EL (cell line): ENCODE measurements around the gene TELO2.

ENCODE experiments used
- DNase-seq: peaks from one replicate; pipeline ENCODE4 v3.0.0-alpha.2; 2016

TELO2 gene

DNA sequence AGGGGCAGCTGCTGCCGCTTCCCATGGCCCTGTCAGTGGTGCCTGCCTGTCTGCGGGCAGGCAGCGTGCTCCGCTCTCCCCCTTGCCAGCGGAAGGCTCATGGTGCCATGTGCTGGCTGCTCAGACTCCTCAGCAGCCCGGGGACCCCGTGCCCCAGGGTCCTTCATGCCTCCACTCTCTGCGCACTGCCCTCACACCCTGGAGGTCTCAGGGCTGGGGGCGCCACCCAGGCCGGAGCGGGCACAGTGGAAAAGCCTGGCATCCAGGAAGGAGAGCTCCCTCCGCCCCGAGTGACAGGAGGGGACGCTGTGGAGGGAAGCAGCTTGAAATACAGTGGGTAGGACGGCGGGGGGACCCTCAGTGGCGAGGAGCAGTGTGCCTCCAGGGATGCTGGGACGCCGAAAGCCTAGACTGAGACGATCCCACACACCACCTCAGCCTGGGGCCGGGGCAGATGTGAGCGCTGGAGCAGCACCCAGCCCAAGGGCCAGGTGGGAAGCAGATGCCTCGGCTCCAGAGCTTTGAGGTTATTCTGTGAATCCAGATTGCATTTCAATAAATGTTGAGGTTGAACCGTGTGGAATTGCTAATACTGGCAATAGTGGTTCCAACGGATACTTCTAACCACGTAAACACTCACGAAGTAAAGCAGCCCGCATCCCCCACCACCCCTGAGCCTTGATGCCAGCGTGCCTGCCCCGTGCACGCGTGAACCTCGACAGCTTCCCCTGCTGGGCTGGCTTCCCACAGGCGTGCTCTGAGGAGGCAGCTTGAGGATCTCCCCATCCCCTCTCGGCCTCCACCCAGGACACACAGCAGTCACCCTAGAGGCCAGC is 46.8 kb downstream of the TELO2 start:
- no peak for DNase-seq

DNA sequence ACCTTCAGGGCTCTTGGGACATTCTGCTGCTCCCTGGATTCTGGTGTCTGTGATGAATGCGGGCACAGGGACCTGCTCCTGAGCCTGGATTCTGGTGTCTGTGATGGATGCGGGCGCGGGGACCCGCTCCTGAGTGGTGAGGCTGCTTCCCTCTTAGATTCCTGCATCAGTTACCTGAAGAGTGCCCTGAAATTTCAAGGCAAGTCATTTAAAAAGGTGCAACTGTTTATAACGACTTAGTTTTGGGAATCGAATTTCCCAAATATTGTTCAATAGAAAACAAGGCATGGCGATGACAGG is 47.3 kb downstream of the TELO2 start:
- DNase-seq: no peak

DNA sequence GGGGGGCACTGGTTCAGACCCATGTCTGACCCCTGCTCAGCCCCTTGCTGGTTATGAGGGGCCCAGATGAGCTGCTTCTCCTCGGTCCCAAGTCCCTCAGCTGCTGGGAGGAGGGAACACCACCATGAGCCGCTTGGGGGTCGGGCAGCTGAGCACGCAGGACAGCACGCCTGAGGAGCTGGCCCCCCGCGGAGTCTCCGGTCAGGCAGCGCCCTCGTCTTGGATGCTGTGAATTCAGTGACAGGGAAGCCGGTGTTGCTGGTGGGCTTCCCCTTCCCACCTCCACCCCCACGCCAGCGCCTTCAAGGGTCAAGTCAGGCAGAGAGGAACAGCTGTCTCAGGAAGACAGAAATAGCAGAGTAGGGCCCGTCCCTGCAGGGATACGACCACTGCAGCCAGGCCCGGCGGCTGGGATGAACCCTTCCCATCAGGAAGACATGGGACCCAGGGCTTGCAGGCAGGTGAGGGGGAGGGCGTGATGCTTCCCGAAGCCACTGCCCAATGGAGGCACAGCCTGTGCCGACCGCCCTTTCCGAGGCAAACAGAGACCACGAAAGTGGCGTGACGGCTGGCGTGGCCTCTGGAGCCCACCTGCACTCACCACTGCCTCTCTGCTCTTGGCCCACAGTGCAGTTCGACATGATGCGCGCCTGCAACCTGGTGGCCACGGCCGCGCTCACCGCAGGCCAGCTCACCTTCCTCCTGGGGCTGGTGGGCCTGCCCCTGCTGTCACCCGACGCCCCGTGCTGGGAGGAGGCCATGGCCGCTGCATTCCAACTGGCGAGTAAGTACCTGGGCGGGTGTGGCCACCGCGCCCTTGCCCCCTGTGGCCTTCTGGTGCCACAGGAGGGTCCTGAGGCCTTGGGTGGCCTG is 48.4 kb downstream of the TELO2 start:
- DNase-seq: no peak

DNA sequence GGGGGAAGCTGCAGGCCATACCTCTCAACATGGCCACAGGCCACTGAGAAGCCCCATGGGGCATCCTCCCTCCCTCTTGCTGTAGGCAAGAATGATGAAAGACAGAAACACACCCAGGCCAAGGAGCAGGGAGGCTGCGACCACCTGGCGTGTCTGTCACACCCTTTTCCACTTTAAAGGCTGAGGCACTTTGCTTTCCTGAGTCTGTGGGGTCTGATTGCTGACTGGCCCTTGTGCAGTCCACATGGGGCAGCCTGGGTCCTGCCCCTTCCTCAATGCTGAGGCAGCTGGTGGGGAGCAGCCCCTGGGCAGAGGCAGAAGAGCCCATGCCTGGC is 49.0 kb downstream of the TELO2 start:
- no peak for DNase-seq

DNA sequence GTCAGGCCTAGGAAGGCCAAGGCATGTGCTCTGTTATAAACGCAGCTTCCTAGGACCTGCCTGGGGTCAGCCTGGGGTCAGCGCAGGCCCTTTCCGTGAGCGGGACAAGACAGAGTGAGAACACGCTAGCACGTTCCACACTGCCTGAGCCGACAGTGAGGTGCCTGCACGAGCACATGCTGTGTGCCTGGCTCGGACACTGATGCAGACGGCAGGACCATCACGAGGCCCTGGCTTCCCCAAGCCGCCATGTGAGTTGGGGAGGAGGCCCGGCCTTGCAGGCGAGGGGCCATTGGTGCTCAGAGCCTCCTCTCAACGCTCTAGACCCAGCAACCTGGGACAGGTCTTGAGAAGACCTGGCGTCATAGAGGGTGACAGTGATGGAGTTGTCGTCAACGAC is 49.4 kb downstream of the TELO2 start:
- no peak for DNase-seq

DNA sequence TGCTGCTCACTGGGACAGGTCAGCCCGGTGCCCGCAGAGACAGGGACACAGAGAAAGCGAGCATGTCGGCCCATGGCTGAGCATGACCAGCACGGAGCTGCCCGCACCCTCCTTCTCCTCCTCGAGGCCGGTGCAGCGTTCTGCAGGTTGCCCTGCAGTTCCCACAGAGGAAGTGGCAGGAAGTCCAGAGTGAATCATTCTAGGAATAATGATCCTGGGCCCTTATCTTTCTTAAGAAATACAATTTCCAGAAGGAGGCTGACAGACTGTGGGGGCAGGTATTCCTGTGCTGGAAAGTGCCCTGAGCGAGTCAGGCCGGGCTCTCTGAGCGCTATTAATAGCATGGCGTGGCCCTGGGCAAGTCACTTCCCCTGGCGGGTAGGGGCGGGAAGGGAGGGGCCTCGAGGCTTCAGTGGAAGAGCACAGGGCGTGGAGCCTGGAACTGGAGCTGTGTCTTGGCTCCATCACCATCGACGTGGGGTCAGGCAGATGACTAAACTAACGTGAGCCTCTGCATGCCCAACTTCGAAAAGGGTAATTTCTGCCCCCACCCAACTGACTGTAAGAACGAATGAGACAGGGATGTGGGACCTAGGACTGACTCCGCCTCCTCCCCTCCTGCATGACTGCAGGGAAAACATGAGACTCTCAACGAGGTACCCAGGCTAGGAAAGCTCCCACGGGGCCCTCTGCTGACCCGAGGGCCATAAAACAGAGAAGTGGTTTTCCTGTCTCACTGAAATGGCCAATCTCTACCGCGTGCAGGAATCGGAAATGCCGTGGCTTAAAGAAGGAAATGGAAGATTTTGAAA is 50.1 kb downstream of the TELO2 start:
- DNase-seq: peak; percentile 79

DNA sequence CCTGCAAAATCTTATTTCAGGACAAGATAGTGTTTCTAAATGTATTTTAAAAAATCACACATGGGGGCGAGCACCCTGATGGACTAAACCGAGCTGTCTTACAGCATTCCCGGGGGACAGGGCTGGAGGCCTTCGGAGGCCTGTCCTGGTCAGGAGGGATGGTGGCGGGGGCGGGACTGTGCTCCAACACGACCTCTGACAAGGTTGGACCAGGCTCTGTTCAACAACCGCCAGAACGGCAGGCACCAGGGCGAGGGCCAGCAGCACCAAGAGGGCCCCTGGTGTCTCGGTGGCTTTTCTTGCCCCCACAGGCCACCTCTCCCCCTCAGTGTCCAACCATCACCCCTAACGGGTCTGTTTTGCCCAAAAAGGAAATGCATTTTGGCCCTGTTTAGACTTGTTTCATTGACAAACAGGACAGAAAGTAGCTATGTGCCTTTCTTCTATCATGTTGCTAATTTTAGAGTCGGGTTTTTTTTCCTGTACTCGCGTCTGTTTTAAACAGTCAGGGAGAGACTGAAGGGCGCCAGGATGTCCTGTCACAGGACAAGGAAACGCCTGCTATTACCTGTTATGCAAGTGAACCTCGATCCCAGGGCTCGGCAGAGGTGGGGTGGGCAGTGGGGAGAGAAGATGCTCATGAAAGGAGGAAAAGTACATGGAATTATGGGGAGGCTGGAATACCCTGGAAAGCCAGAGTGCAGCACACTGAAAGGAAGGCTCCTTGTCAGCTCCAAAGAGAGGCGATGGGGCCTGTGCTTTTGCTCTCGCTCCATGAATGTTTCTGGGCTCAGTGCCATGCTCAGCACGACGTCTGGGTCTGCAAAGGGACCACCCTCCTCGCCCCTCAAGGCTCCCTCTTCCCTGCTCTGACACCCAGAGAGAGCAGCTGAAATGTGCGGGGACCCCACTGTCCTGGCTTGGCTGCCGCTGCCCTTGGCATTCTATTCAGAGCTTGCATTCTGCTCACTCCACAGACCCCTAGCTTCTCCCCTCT is 52.2 kb downstream of the TELO2 start:
- DNase-seq: no peak

DNA sequence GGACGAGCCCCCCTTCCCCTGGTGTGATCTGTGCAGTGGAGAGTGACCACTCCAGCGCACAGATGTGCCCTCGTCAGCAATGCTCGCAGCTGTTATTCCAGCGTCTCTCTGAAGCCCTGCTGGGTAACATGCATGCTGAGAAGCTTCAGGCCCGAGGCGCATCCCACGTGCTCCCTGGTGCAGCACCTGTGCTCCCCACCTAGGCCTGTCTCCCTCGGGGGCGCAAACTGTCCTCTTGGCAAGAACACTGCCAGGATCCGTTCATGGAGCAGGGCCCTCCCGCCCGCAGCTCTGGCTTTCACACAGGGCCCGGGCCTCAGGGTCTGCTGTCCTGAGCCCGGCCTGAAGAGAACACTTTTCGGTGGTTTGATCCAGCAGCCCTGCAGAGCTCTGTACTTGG is 53.3 kb downstream of the TELO2 start:
- DNase-seq: no peak

DNA sequence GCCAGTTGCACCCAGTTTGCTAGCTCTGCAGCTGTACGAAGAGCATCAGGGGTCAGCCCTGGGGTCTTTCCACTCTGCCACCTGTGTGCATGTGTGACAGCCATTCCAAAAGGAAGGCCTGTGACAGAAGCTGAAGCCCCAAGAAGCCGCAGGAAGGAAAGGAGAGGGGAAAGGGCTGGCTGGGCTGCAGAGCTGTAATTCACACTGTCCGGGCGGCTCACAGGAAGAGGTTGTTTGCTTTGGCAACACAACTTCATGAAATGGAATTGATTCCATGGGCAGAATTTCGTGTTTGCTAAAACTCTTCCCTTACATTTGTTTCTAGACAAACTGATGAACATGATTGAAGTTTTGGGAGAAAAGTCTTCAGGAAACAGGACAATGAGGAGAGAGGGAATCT is 55.1 kb downstream of the TELO2 start:
- DNase-seq: no peak

DNA sequence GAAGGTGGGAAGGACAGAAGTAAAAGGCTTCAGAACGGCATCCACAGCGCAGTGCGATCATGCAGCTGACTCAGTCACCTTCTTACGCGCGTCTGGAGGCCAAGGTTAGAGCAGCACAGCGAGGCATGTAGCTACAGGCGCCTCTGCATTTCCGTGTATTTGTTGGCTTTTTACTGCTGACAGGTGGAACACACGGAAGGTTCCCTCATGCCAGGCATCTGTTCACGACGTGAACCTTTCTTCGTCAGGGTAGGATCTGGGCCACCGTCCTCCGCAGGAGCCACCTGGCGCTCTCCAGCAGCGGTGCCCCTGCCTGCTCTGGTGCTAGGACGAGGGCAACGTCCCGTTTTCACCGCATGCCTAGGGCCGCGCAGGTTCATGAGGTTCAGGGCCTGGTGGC is 55.6 kb downstream of the TELO2 start:
- DNase-seq: no peak

DNA sequence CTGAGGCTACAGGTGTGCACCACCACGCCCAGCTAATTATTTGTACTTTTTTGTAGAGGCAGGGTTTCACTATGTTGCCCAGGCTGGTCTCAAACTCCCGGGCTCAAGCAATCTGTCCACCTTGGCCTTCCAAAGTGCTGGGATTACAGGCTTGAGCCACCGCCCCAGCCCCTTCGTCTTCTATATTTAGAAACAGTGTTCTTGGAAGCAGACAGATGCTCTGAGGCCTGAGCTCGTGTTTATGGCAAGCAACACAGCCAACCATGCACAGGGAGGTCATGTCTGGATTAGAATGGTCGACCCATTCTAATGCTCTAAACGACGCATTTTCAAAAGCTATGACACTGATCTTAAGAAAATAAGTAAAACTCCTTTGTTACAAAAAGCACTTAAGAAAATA is 56.9 kb downstream of the TELO2 start:
- DNase-seq: no peak

DNA sequence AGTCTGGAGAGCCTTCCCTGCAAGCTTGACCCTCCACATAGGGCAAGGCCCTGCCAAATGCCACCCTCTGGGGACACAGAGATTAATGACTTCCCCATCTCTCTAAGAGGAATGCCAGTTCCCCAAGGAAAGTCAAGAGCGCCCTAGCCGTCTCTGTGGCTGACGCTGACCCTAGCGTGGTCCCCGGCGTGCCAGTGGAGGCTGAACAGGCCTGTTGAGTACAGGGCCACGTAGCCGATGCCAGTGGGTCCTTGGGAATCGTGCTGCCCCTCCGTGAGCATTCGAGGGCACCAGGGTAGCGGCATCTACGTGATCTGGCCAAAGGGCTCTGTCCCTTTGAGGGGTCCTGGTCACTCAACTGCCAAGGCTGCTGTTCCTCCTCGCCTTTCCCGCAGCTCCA is 57.5 kb downstream of the TELO2 start:
- no peak for DNase-seq

DNA sequence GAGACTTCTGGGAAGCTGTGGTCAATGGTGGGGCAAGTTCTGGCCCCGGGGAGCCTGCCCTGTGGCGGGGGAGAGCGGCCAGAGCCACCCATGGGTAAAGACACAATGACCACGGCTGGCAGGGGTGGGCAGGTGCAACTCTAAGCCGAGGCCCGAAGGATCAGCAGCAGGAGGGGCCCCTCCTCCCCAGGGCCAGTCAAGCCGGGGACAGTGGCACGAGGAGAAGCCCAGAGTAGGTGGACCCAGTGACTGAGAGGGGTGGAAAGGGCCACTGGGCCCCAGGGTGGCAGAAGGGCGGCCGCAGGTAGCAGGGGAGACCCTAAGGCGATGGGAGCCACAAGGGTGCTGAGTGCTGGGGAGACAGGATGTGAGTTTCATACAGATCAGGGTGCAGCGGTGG is 58.0 kb downstream of the TELO2 start:
- DNase-seq: no peak

DNA sequence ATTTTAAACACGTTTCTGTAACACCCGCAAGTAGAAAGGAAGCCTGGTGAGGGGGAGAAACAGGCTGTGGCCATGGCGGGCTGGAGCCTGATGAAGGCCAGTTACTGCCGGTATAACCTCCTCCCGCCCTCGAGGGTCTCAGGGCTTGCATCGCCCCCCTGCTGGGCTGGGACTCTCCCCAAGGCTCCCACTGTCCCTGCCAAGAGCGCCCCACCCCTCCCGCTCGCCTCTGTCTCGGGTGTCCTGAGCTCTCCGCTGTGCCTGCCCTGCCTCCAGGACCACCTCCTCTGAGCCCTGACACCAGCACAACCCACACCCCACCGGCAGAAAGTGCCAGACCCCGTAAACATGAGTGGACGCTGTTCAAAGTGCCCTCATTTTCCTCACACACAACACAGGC is 59.0 kb downstream of the TELO2 start:
- DNase-seq: no peak

DNA sequence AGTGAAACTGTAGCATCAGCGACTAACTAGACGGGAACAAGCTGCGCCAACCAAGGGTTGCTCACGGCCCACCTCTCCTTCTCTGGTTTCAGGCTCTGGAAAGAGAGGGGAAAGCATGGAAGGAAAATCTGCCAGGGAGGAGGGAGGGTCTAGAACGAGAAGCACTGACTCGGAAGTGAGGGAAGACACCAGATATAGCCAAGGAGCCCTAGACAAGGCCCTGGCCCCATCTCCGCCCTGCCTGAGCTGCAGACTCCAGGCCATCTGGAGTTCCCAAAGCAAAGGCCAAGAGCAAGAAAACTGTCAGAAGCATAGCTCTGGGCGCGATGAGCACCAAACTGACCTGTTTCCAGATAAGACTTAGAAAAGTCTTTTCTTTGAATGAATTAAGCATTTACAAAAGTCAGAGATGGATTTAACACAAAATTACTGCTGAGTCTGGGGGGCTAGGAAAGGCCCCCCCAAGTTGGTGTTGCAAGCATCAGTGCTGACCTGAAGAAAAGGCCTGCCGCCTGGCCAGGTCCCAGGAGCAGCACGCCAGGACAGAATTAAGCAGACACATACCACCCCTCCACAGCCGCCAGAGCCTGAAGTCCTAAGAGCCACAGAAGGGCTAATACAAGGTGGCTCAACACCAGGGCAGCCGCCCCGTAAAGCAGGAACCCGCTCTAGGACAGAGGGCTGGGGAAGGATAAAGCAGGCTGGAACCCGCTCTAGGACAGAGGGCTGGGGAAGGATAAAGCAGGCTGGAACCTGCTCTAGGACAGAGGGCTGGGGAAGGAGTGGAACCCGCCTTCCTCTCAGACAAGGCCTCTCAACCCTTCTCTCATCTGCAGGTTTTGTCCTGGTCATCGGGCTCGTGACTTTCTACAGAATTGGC is 61.0 kb downstream of the TELO2 start:
- no peak for DNase-seq

DNA sequence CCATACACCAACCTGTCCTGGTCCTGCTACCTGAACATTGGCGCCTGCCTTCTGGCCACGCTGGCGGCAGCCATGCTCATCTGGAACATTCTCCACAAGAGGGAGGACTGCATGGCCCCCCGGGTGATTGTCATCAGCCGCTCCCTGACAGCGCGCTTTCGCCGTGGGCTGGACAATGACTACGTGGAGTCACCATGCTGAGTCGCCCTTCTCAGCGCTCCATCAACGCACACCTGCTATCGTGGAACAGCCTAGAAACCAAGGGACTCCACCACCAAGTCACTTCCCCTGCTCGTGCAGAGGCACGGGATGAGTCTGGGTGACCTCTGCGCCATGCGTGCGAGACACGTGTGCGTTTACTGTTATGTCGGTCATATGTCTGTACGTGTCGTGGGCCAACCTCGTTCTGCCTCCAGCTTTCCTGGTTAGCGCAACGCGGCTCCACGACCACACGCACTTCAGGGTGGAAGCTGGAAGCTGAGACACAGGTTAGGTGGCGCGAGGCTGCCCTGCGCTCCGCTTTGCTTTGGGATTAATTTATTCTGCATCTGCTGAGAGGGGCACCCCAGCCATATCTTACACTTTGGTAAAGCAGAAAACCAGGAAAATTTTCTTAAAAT is 61.8 kb downstream of the TELO2 start:
- no peak for DNase-seq

DNA sequence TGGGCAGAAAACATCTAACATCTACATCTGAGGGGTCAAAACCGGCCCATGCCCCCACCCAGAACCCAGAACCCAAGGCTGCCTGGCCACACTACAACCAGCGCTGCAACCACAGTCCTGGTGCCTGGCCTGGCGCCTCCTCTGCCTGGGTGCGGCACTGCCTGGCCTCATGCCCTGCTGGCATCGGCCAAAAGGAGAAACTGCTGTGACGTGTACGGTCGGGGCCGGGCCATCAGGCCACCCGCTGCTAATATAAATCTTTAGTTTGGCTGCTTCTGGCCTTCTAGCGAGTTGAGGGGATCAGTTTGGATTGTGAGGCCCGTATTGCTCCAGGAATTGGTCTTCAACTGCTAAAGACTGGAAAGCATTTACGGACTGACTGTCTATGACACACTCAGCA is 63.1 kb downstream of the TELO2 start:
- DNase-seq: no peak

DNA sequence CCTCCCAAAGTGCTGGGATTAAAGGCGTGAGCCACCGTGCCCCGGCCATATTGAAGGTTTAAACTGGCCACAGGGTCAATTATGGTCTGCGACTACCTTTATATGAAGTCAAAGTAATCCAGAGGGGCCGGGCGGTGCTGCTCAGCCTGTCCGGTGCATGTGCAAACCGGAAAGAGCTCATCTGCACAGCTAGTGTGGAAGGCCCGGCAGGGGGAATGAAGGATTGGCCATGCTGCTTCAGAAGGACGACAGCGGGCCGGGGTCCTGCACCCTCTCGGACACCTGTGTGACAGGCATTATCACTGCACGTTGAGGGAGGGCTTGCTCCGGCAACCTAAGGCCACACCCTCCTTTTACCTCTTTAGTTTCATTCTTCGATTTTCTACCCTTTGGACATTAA is 63.9 kb downstream of the TELO2 start:
- DNase-seq: no peak

DNA sequence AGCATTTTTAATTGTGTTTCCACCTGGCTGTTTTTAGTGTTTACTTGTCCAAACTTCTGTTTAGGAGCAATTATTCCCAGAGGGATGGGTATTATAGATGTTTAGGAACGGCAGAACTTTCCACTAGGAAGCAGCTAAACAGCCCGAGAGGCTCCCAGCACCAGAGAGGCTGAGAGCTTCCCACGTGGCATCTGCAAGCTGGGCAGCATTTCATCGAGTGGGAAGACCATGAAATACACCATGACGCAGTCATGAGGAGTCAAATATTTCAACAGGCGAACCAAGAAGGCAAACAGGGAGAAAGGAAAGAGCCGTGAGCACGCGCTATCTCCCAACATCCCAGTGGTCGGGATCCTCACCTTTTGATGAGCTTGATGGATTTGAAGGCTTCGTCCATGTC is 64.4 kb downstream of the TELO2 start:
- DNase-seq: no peak

DNA sequence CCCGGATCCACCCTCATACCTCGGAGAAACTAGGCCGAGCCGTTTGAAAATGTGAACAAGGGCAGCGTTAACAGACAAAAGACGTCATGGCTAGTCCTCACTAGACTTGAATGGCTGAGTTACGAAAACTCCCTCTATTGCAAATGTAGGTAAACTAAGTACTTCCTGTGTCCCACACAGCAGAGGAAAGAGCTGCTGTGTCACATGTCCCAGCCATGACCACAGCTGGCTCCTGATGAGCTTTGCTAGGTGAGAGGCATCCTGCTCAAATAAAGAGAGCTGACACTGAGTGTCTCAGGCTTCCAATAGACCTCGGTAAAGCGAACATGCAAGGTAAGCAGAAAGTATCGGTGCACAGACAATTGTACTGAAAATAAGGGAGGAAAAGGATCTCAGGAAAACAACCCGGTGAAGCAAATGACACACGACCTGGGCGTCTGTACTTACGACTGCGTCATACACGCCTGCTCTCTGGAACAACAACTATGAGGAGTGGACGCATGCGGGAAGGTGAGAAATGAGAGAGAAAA is 66.4 kb downstream of the TELO2 start:
- no peak for DNase-seq
